Astrocyte of the spinal cord (primary cell): ENCODE measurements around the gene ADGRL2.

ENCODE experiments used
- DNase-seq: peaks from one replicate; pipeline ENCODE4 v3.0.0; 2011; ENCODE audit warnings: low read depth, low spot score
- H3K4me3 ChIP-seq: 2 replicates; pipeline ENCODE4 v1.5.1; 2011; ENCODE audit warnings: low read depth, mild to moderate bottlenecking, low read length, moderate library complexity
- in situ Hi-C: cut with HindIII; loops from 2 replicates; pipeline ENCODE4 v1.10.0; 2017; ENCODE audit warnings: low sequenced_read_pairs
- TF ChIP-seq, protein P1 (sequence below): IDR thresholded peaks from 2 replicates; pipeline ENCODE4 v1.5.1; 2012; ENCODE audit warnings: low read depth, mild to moderate bottlenecking, low read length, inconsistent platforms

The ADGRL2 gene

DNA sequence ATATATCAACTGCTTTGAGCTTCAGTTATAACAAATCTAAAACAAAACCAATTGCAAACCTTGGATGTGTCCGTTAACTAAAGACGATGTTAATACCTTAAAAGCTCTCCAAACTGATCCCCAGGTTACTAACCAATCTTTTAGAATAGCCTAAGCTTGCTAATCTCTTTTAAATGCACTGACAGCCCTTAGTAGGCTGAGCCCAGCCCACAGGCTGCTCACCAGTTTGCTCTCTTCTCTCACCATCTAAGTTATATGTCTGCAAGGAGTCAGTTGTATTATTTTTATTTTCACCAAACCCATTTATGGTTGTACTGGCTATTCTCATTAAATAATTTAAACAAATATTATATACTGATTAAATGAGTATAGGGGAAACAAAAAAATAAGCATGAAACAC is 199.5 kb downstream of the ADGRL2 start:
- TF ChIP-seq, protein P1, sequence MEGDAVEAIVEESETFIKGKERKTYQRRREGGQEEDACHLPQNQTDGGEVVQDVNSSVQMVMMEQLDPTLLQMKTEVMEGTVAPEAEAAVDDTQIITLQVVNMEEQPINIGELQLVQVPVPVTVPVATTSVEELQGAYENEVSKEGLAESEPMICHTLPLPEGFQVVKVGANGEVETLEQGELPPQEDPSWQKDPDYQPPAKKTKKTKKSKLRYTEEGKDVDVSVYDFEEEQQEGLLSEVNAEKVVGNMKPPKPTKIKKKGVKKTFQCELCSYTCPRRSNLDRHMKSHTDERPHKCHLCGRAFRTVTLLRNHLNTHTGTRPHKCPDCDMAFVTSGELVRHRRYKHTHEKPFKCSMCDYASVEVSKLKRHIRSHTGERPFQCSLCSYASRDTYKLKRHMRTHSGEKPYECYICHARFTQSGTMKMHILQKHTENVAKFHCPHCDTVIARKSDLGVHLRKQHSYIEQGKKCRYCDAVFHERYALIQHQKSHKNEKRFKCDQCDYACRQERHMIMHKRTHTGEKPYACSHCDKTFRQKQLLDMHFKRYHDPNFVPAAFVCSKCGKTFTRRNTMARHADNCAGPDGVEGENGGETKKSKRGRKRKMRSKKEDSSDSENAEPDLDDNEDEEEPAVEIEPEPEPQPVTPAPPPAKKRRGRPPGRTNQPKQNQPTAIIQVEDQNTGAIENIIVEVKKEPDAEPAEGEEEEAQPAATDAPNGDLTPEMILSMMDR, result no peak
- no peak for DNase-seq
- in situ Hi-C loops, result no loop called here
- no peak overlapping the region for H3K4me3 ChIP-seq

DNA sequence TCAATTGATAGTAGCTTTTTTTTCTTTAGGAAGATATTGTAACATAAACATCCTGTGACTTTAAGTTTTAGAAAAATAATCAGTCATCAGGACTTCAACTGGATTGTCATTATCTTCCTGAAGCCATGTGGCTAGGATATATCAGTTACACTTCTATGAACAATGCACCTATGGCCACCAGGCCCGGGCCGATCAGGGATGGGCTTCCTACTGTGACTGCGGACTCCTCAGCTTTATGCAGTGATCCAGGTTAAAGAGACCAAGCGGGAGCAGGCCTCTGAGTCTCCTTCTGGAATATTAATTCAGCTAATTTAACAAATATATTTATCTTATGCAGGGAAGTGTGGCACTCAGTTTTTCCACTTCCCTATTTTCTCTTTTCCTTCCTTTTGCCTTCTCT is 200.6 kb downstream of the ADGRL2 start:
- TF ChIP-seq, protein P1, result no peak
- H3K4me3 ChIP-seq, result no peak overlapping the region
- in situ Hi-C loops, result no loop called here
- DNase-seq, result no peak

DNA sequence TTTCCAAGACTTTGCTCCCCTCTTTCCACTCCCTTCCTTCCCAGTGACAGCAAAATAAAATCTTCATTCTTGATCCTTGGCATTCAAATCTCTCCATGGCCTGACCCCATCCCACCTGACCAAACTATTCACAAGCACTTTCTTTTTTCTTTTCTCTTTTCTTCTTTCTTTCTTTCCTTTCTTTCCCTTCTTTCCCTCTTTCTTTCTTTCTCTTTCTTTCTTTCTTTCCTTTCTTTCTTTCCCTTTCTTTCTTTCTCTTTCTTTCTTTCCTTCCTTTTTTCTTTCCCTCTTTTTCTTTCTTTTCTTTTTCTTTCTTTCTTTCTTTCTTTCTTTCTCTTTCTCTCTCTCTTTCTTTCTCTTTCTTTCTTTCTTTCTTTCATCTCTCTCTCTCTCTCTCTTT is 207.1 kb downstream of the ADGRL2 start:
- in situ Hi-C loops, result no loop called here
- H3K4me3 ChIP-seq, result no peak overlapping the region
- TF ChIP-seq, protein P1, result no peak
- no peak for DNase-seq

DNA sequence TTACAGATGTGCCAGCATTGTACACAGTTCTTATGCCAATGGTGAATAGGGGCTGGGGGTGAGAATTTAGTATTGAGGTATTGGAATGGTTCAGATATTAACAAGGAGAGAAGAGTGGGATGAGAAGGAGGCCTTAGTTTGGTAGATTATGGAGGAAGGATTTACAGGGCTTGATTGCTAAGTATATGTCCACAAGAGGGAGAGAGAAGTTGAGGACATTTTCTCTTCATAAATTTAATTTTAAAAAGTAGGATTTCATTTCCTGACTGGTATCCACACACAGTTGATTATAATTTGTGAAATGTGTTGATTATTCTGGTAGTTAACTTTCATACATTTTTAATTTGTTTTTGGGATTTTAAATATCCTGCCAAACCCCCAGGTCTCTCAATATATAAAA is 213.0 kb downstream of the ADGRL2 start:
- no peak for DNase-seq
- in situ Hi-C loops, result no loop called here
- no peak overlapping the region for H3K4me3 ChIP-seq
- TF ChIP-seq, protein P1, result peak; percentile 5

DNA sequence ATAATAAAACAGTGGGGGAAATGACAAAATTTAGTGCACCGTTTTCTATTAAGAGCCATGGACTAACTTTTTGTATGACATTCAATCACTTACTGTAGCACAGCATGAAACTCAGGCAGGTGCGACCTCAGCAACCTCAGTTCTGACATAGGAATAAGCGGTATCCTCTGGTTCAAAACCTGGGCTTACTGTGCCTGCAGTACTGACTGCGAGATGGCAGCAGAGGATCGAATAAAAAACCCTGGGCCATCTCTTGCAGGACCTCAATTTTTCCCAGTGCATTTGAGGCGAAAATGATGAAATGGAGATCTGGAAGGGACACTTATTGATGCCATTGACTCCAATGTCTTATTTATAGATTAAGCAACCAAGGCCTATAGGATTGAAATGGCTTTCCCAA is 214.7 kb downstream of the ADGRL2 start:
- in situ Hi-C loops, result no loop called here
- DNase-seq, result no peak
- no peak overlapping the region for H3K4me3 ChIP-seq
- TF ChIP-seq, protein P1, result no peak

DNA sequence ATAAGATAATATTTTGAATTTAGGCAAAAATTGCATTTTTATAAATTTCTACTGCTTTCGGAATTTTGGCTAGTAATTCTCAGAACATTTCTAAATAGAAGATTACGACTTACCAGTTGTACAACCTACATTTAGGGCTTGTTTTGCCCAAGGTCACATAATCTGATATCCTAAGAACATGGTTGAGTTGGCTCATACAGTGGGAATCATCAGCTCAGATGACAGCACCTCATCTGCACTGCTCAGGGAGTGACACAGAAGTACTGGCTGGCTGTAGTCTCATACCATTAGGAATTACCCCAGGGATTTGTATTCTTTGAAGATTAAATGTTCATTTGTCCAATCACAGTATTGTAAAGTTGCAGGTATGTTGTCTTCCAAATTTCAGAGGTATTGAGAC is 217.6 kb downstream of the ADGRL2 start:
- no peak overlapping the region for H3K4me3 ChIP-seq
- in situ Hi-C loops, result no loop called here
- TF ChIP-seq, protein P1, result no peak
- no peak for DNase-seq

DNA sequence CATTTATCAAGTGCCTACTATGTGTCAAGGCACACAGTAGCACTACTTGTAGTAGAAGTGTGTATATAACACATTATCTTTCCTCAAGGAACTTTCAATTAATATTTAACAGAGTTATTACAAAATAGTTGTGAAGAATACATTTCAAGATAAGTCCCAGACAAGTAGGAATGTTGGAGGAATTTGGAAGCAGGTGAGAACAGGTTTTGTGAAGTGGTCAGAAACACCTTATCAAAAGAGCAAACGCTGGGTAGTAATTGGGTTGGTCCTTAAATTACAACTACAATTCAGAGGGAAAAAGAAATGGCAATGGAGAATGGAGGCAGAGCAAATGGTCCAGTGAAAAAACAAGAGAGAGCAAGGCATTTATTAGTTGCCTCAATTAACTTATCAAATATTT is 218.8 kb downstream of the ADGRL2 start:
- H3K4me3 ChIP-seq, result no peak overlapping the region
- DNase-seq, result no peak
- TF ChIP-seq, protein P1, result no peak
- in situ Hi-C loops, result no loop called here
